Thoracic aorta (tissue), 2 donors: Measurements from ENCODE around the gene RHEBL1. TPM values are rescaled to one million over a fixed set of nuclear protein-coding genes. Genes with fewer than 3 reads are reported as not detected.
A peak's percentile ranks its signal among the peaks of the same experiment; 100 is the strongest.
"Not testable (repeated sequence)": the region's sequence is repeated elsewhere in the genome, so short reads cannot be mapped to it uniquely, and the experiment has no call there.

Experiments used
- ATAC-seq: fragments of 150-250 bp; one replicate; pipeline ENCODE4 v1.8.0; 2017; ENCODE audit warnings: low read depth; ENCODE audit not compliant: insufficient number of reproducible peaks, low FRiP score
- DNase-seq: peaks from one replicate; pipeline ENCODE4 v3.0.0-alpha.2; 2020; ENCODE audit warnings: low spot score
- H3K27ac ChIP-seq, 2 donors: fragments of 200-600 bp; sonication (generic); 1 replicate in 1 of 2; 2 replicates in 1 of 2; pipeline ENCODE4 v1.5.1; 2016; ENCODE audit warnings: mild to moderate bottlenecking in 2 of 2, moderate library complexity in 2 of 2
- H3K27me3 ChIP-seq: fragments of 200-600 bp; sonication (generic); replicated peaks from 2 replicates; pipeline ENCODE4 v1.6.0; 2016; ENCODE audit warnings: mild to moderate bottlenecking; ENCODE audit not compliant: insufficient read depth
- H3K36me3 ChIP-seq: fragments of 200-600 bp; sonication (generic); one replicate; pipeline ENCODE4 v1.5.1; 2016
- H3K4me1 ChIP-seq, 2 donors: fragments of 200-600 bp; sonication (generic); 1 replicate in 1 of 2; 2 replicates in 1 of 2; pipeline versions ENCODE4 v1.5.1 to v1.6.0; 2016; ENCODE audit warnings: low read depth in 2 of 2, mild to moderate bottlenecking in 1 of 2; ENCODE audit not compliant: control insufficient read depth in 1 of 2
- H3K4me3 ChIP-seq: fragments of 200-600 bp; sonication (generic); 2 replicates; pipeline ENCODE4 v1.5.1; 2016; ENCODE audit warnings: mild to moderate bottlenecking
- H3K9me3 ChIP-seq: fragments of 200-600 bp; sonication (generic); 2 replicates; pipeline ENCODE4 v1.5.1; 2016
- total RNA-seq, 2 donors: library from RNA; depleted of rRNA; stranded (reverse); fragments of >200 nt; gene quantifications; one replicate each; pipeline versions ENCODE4 v1.1.0 to v1.2.3, GENCODE V29; 2016
- TF ChIP-seq, protein P1 (sequence below): fragments of 200-600 bp; sonication (generic); IDR thresholded peaks from one replicate; pipeline ENCODE4 v1.5.1; 2019; ENCODE audit warnings: antibody characterized with exemption

Gene RHEBL1
- total RNA-seq, 2 donors from 2014 or later: 1.3 TPM; not detected in 1

DNA sequence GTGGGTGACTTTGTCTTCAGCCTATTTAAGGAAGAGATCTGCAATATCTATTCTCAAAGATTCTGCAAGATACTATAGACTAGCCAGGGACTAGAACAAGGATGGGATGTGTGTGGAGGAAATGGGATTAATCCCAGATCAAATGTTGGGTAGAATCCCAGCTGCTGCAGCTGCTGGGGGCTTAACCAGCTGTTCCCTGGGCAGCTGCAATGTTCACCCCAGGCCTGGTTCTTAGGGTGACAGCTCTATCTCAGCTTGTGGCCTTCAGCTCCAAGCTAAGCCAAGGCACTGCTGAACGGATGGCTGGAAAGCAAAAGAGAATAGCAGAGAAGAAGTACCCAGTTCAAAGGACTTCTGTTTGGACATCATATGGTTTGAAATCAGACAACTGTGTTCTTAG is 10.0 kb upstream of the RHEBL1 start:
- TF ChIP-seq, protein P1, sequence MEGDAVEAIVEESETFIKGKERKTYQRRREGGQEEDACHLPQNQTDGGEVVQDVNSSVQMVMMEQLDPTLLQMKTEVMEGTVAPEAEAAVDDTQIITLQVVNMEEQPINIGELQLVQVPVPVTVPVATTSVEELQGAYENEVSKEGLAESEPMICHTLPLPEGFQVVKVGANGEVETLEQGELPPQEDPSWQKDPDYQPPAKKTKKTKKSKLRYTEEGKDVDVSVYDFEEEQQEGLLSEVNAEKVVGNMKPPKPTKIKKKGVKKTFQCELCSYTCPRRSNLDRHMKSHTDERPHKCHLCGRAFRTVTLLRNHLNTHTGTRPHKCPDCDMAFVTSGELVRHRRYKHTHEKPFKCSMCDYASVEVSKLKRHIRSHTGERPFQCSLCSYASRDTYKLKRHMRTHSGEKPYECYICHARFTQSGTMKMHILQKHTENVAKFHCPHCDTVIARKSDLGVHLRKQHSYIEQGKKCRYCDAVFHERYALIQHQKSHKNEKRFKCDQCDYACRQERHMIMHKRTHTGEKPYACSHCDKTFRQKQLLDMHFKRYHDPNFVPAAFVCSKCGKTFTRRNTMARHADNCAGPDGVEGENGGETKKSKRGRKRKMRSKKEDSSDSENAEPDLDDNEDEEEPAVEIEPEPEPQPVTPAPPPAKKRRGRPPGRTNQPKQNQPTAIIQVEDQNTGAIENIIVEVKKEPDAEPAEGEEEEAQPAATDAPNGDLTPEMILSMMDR: no peak
- no peak for DNase-seq

DNA sequence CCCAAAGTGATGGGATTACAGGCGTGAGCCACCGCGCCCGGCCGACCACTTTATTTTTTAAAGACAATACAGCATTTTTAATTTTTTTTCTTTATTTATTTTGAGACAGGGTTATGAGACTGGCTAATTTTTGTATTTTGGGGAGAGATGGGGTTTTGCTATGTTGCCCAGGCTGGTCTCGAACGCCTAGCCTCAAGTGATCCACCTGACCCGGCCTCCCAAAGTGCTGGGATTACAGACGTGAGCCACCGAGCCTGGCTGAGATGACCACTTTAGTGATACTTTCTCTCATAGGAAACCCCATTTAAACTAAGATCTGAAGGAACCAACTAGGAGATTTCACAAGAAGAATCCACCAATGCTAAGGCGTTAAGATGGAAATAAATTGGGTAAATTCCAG is 1.2 kb upstream of the RHEBL1 start:
- Histone ChIP-seq H3K4me3 (no peak overlapping the region), H3K36me3 (no peaks in the 10 kb centered on the region), H3K27ac (no peak overlapping the region), H3K9me3 (no peaks in the 10 kb centered on the region), H3K4me1 (peaks cover 9 to 12% of the 10 kb centered on the region in 2 donors), H3K27me3 (no peaks in the 10 kb centered on the region)
- ATAC-seq (no peak), DNase-seq (no peak)
- TF ChIP-seq, protein P1: no peak

More for the DNA sequence above, 10.0 kb upstream of the RHEBL1 start:
- Histone ChIP-seq H3K9me3 (no peaks in the 10 kb centered on the region), H3K27me3 (no peaks in the 10 kb centered on the region), H3K27ac (no peak overlapping the region), H3K4me3 (no peak overlapping the region), H3K4me1 (no peaks in the 10 kb centered on the region), H3K36me3 (no peaks in the 10 kb centered on the region)
- ATAC-seq: no peak

DNA sequence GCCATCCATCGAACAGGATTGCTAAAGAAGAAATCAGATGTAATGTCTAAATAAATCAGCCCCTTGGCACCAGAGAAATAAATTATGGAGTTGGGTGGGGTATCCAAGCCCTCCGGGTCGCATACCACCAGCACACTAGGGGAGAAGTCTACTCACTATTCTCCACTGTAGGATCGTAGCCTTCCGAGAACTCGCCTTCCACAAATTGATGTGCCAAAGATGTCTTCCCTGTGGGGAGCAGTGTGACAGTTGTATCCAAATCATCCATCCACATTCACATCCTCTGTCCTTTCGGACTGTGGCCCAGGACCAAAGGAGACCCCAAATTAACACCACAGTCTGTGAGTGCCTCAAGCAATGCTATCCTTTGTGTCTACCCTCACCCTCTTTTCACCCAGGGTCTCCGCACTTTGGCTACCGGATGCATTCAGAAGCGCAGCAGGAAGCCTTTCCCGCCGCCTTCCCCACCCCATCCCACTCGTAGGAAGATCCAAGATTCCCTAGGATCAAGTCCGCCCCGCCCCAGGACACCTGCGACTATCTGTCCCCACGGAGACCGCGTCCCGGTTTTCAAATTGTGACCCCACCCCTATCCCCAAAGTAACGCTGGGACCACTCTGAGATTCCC is 786 bp downstream of the RHEBL1 start:
- DNase-seq: no peak
- TF ChIP-seq, protein P1: no peak
- Histone ChIP-seq H3K36me3 (no peaks in the 10 kb centered on the region), H3K27me3 (no peaks in the 10 kb centered on the region), H3K4me3 (peak overlapping the region; percentile 86), H3K9me3 (no peaks in the 10 kb centered on the region), H3K4me1 (peaks cover 9 to 12% of the 10 kb centered on the region in 2 donors), H3K27ac (no peak overlapping the region)
- no peak for ATAC-seq

DNA sequence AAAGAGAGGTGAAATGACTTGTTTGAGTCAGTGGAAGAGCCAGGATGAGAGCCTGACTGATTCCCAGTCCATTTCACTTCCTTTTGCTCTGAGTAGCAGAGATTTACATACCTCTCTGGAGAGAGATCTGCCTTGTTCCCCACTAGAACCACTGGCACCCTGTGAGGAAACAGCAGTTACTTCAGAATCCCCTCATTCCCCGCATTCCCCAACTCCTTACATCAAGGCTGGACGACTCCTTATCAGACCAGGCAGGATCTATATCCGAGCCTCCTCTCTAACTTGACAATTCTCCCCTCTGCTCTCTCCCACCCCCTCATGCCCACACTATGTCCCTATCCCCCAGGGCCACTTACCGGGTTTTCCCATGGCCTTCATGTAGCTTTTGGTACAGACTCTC is 3.7 kb downstream of the RHEBL1 start:
- no peak overlapping the region for H3K27ac ChIP-seq
- no peak overlapping the region for H3K4me3 ChIP-seq
- H3K4me1 ChIP-seq: peaks cover 9 to 19% of the 10 kb centered on the region in 2 donors
- no peak for DNase-seq
- H3K27me3 ChIP-seq: no peaks in the 10 kb centered on the region
- no peak for ATAC-seq
- H3K9me3 ChIP-seq: no peaks in the 10 kb centered on the region
- TF ChIP-seq, protein P1: no peak
- H3K36me3 ChIP-seq: no peaks in the 10 kb centered on the region

DNA sequence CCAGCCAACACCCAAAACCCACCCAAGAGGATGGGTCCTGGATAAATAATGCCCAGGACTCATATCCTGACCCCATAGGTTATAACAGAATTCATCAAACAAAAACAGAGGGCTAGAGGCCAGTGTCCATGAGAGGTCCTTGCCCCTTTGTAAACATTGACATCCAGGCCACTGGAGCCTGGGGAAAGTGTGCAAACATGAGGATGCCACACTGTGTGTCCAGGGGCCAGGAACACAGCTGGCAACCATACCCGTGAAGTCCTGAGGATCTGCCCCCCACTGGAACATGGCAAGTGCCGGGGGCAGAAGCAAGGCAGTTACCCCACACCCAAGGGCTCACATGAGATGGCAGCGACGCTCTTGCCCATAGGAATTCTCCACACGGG is 5.0 kb downstream of the RHEBL1 start:
- Histone ChIP-seq H3K27ac (no peak overlapping the region), H3K9me3 (no peaks in the 10 kb centered on the region), H3K4me3 (no peak overlapping the region), H3K4me1 (peaks cover 5 to 16% of the 10 kb centered on the region in 2 donors), H3K27me3 (no peaks in the 10 kb centered on the region), H3K36me3 (no peaks in the 10 kb centered on the region)
- TF ChIP-seq, protein P1: no peak
- ATAC-seq (no peak), DNase-seq (no peak)

DNA sequence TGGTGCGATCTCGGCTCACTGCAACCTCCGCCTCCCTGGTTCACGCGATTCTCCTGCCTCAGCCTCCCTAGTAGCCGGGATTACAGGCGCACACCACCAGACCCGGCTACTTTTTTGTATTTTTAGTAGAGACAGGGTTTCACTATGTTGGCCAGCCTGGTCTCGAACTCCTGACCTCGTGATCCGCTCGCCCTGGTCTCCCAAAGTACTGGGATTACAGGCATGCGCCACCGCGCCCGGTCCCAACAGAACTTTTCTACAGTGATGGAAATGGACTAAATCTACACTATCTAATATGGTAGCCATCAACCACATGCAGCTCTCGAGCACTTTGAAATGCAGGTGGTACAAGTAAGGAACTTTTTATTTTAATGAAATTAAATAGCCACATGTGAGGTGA is 7.9 kb downstream of the RHEBL1 start:
- ATAC-seq, H3K4me3 ChIP-seq, H3K9me3 ChIP-seq, H3K27me3 ChIP-seq, H3K36me3 ChIP-seq, H3K27ac ChIP-seq, DNase-seq: not testable (repeated sequence)
- peaks cover 18 to 30% of the 10 kb centered on the region in 2 donors for H3K4me1 ChIP-seq
